Measurements from ENCODE around the gene WSCD2.
"Not testable (repeated sequence)": the region's sequence is repeated elsewhere in the genome, so short reads cannot be mapped to it uniquely, and the experiment has no call there.

WSCD2 gene

DNA sequence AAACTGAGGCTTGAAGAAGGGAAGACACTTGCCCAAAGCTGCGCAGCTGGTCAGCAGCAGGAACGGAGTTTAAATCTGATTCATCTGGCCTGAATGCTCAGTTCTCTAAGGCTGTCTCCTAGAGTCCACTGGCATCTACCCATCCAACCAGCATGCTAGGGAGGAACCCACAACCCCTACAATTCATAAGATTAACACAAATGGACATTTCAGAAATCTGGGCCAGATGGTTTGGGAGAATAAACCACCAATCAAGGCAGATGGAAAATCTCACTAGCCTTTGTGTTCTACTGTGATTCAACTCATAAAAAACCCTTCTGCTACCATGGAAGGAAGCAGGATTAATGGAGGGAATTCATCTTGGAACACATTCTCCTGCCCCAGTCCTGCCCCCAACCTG, 67.8 kb downstream of the WSCD2 start:
- no peak for DNase-seq (ENCODE audit: low read depth)

DNA sequence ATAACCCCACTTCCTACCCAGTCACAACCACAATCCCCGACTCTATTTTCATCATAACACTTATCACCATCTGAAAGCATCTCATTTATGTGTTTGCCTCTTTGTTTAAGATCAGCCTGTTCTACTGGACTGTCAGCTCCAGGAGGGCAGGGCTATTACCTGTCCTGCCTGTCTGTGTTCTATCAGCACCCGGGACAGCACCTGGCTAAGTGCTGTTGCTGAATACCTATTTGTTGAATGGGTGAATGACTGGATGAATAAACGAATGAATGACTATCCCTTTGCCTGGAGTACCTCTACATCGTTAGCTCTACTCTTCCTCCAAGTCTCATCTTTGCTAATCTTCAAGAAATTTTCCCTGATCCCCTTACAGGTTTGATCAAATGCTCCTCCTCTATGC, 69.0 kb downstream of the WSCD2 start:
- DNase-seq (ENCODE audit: low read depth): no peak

DNA sequence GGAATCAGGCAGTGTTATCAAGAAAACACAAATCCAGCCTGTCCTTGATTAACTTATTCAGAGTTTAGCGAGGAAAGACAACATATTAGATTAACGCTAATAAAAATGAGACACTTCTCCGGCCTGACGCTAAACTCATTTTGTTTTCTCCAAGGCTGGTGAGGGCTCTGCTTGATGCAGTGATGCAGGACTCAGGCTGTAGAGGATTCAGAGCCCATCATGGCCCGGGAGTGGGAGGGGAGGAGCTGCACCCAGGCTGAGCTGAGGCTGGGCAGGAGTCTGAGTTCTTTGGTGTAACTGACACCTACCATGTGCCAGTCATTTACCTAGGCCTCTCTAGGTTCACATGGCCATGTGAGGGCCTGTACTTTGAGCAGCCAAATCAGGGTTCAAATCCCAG, 70.0 kb downstream of the WSCD2 start:
- DNase-seq (ENCODE audit: low read depth): no peak

DNA sequence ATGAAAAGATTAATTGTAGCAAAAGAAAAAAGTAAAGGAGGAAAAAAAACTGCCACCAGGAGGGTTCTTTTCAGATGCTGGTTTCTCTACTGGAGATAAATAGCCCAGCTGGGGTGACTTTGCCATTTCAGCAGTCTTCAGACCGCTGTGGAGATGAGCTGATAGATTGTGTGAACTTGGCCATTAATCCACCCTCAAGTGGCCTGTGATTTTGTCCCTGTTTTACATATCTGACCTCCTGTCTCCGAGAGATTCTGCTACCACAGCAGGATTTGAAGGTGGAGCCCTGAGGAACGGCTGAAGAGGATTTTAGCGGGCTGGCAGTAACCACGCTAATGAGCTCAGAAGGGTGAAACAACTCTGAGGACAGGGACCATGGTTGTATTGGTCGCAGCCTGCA, 72.7 kb downstream of the WSCD2 start:
- DNase-seq (ENCODE audit: low read depth): no peak

DNA sequence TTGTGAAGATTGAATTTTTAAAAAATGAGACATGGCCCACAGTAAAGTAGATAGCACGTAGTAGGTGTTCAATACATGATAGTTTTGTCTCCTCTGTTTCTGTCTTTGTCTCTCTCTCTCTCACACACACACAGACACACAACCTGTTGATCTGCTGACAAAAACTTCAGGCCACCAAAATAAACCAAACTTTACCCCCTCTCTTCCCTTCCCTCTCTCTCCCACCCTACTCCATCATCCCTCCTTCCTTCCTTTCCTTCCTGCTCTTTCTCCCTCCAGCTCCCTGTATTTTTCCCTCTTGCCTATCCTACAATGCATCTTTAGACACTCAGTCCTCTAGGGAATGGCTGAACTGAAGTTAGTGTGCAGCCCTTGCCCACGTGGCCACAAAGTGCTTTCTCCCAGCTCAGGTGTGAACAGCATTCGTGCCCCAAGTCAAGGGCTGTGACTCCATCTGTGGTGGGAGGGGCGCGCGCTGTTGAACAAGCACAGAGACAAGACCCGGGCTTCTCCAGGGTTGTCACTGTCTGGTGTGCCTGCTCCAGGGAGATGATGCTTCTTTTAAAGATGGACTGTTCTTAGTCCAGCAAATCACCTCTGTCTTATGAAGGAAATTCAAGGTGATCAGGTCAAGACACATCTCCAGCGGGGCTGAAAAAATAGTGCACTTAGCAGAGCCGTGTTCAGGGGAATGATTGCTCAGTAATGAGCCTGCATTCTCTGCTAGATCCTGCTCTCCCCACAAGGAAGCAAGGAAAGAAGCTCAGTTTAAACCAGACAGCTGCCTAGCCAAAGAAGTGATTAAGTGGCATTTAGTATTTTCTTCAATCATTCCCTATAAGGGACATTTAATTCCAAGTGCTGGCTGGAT, 75.3 kb downstream of the WSCD2 start:
- DNase-seq (ENCODE audit: low read depth): no peak

DNA sequence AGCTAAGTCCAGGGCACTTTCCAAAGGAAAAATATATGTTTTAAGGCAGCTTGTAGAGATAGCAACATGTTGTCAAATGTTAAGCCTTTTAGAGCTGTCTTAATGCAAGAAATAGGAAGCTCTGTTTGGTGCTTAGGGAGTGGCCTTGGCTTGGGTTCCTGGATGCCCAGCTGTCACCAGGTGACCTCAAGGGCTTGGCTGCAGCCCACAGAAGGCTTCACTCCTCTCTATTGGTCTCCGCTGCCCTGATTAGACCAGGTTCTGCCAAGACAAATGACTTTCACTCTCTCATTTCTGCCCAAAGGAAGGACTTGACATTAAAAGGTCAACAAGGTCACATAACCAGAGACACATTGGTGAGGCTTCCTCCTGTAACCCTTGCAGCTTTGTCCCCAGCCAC, 76.8 kb downstream of the WSCD2 start:
- DNase-seq (ENCODE audit: low read depth): no peak

DNA sequence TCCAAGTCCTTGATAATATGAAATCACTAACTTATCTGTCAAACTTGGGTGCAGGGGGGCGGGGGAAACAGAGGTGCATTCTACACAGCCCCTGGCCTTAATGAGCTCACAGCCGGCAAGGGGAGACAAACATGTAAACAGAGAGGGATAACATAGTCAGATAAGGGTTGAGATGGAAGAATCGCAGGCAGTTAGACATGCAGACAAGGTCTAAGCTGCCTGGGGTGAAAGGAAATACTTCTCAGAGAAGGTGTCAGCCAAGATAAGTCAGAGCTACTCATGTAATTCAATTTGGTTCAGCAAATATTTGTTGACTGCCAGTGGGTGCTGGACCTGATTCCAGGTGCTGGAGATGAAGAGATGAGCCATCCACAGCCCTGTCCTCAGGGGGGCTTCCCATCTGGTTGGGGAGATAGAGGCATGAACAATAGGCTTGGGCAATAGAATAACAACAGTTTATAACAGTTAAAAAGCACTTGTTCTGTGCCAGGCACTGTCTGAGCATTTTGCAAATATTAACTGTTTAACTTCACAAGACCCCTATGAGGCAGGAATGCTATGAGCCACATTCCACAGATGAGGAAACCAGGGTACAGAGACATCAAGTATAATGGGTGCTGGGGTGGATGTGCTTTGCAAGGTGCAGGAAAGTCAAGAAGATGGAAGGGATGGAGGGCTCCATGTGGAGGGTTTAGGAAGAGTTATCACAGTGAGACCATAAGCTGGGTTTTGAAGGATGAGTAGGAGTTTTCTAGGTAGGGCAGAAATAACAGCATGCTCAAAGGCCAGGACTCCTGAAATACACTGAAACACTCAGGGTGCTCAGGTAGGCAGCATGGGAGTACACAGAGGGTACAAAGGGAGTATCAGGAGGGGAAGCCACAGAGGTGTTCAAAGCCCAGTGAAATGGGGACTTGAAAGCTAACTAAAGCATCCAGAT, 79.0 kb downstream of the WSCD2 start:
- DNase-seq (ENCODE audit: low read depth): no peak

DNA sequence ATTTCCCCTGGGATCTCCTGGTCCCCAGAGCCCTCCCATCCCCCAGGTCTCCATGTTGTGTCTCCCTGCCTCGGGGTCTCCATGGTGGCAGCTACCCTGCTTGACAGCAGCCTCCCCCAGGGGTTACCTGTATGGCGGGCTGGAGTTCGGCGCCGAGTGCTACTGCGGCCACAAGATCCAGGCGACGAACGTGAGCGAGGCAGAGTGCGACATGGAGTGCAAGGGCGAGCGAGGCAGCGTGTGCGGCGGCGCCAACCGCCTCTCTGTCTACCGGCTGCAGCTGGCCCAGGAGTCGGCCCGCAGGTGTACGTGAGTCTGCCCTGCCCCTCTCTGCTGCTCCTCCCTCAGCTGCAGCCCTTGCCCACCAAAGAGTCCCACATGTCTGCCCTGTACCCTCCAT, 80.9 kb downstream of the WSCD2 start:
- DNase-seq (ENCODE audit: low read depth): no peak

DNA sequence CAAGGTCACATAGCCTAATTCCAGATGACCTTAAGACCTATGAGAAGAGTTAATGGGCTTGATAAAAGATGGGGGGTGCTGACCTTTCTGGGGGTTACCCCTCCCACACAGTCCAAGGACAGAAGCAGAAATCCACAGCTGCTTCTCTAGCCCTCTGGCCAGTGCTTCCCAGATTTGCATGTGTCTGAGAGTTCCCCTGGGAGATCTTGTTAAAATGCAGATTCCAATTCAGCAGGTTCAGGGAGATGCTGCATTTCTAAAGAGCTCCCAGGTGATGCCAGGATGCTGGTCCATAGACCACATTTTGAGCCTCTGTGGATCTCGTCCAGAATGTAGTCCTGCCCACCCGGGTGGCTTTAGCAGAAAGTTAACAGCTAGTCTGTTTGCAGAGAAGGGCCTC, 82.1 kb downstream of the WSCD2 start:
- no peak for DNase-seq (ENCODE audit: low read depth)

DNA sequence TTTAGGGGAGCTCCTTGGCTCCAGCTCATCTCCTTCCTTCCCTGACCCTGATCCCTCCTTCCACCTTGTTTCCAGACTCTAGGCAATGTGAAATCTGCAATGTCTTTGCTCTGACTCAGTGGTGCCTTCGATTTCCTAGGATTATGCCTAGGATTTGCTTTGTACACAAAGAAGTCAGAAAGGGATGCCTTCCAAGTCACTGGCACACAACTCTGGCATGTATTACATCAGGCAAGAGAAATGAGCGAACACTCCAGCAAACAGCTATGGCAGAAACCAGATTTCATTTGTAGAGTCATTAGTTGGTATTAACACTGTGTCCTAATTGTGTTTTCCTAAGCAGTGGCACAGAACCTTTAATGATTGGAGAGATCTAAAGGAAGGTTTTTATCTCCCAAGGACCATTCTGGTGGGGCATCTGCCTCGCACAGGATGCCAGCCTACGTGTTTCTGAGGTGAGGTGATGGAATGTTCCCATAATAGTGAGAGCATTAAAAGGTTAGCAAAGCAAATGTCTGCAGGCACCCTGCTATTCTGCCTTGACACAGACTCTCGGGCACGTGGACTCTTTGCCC, 84.9 kb downstream of the WSCD2 start:
- no peak for DNase-seq (ENCODE audit: low read depth)

DNA sequence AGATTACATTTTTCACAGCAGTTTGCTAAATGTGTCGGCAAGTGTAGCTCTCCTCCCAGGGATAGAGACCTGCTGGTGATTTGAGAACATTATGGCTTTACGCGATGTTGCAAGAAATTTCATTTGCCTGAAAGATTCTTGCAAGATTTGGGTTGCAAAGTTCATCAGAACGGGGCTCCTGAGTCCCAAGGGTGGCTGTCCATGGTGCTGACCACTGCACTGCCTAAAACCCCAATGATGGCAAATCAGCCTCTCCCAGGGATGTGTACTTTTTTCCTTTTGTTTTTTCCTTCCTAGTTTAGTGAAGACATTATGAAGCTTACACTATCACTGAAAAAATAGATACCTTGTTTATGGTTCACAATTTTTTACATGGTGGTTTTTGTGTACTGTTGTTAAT, 85.4 kb downstream of the WSCD2 start:
- DNase-seq (ENCODE audit: low read depth): no peak

DNA sequence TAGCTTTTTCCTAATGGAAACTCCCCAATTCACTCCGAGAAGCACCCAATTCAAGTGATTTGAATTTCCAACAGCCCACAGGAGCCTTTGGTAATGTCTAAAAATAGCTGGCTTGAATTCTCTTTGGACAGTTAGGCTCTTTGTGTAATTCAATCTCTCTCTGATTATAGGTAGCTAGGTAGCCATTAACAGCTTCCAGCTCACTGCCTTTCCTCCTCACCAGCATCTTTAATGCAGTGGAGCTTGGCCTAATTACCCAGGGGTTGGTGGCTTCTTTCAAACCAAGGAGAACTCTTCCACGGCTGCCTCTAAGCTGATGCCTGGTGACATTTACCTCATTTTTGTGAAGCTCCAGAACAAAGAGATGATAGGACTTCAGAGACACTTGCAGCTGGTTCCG, 86.4 kb downstream of the WSCD2 start:
- DNase-seq (ENCODE audit: low read depth): no peak

DNA sequence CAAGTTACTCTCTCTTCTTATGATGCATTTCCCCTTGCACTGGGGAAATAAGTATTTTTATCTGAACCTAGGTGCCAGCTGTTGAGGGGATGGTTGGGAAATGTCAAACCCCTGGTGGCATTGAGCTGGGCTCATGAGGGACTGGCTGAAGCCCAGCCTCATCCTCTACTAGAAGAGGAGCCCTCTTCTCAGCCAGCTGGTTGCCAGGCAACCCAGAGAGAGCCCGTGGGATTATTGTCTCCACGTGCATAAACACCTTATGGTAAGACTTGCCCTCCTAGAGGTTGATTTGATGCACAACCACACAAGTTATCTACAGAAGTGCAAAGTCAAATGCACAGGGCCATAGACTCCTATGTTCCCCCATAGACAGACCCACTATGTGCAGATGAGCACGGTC, 89.8 kb downstream of the WSCD2 start:
- no peak for DNase-seq (ENCODE audit: low read depth)

DNA sequence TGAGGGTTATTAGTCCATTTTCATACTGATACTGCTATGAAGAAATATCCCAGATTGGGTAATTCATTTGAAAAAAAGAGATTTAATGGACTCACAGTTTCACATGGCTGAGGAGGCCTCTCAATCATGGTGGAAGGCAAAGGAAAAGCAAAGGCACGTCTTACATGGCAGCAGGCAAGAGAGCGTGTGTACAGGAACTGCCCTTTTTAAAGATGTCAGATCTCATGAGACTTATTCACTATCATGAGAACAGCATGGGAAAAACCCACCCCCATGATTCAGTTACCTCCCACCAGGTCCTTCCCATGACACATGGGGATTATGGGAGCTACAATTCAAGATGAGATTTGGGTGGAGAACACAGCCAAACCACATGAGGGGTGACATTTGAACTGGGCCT, 96.0 kb downstream of the WSCD2 start:
- DNase-seq (ENCODE audit: low read depth): not testable (repeated sequence)

DNA sequence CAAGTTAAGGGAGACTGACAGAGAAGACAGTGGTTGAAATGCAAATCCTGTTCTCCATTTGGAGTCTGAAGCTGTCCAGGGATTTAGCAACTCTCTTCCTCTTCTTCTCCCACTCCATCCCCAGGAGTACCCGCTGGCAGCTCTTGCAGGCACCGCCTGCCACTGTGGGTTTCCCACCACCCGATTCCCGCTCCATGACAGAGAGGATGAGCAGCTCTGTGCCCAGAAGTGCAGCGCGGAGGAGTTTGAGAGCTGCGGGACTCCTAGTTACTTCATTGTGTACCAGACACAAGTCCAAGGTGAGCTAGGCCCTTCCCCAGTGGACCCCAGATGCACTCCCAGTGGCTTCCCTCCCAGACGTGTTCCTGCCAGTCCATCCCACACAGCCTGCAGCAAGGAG, 97.8 kb downstream of the WSCD2 start:
- no peak for DNase-seq (ENCODE audit: low read depth)

DNA sequence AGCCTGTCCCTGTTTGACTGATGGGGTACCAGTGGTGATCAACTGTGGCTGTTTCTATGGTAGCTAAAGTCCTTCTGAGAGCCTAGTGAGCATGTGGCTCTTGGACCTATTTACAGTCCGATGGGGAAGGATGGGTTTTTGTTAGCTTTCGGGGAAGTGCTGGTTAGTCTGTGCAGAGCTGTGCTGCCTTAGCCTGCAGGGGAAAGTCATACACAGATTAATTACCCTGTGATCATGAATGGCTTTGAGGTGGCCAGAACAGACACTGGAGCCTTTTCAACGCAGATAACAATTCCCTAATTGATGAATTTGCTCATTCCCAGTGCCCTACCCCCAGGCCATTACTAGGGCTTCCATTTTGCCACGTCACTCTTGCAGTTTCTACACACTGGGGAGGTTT, 99.7 kb downstream of the WSCD2 start:
- no peak for DNase-seq (ENCODE audit: low read depth)

DNA sequence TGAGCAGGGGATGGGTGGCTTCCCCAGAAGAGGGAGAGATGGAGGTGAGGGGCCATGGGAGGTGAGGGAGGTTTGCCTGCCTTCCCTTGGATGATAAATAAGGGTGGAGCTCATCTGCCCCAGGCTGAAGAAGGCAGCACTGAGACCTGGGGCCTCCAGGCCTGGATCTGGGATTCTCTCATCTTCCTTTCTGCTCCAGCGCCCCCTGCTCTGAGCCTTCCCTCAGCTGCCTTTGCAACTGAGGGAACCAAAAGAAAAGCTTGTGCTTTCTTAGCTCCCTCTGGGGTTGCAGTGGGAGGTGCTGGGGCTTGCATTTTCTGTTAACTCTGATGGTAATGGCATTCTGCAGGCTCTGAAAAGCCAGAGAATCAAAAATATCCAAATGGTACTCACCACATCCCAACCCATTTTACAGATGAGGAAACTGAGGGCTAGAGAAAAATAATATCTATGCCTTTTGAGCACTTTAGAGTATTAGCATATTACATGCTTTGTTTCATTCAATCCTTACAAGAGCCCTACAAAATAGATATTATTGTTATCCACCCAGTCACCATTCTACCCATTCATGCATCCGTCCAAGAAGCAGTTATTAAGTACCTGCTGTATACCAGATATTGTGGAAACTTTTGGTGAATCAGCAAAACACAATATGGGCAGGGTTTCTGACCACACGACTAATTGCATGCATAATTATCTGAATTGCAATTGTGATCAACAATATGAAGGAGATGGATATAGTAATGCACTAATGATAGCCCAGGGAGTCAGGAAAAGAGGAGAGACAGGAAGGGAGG, 102.2 kb downstream of the WSCD2 start:
- no peak for DNase-seq (ENCODE audit: low read depth)

DNA sequence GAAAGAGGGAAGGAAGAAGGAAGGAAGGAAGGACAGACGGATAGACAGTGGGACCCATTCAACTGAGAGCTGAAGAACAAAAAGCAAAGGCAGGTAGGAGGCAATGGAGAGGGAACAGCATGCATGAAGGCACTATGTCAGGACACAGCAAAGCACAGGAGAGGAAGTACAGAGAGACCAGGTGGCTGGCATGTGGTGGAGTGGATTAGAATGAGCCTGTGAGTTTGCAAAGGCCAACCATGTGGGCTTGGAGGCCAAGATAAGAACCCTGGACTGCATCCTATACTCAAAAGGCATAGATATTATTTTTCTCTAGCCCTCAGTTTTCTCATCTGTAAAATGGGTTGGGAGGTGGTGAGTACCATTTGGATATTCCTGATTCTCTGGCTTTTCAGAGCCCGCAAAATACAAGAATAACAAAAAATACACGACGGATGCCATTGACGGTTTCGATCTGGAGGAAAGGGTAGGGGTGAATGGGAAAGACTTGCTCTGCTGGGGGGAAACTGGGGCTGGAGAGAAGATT, 102.9 kb downstream of the WSCD2 start:
- DNase-seq (ENCODE audit: low read depth): no peak

DNA sequence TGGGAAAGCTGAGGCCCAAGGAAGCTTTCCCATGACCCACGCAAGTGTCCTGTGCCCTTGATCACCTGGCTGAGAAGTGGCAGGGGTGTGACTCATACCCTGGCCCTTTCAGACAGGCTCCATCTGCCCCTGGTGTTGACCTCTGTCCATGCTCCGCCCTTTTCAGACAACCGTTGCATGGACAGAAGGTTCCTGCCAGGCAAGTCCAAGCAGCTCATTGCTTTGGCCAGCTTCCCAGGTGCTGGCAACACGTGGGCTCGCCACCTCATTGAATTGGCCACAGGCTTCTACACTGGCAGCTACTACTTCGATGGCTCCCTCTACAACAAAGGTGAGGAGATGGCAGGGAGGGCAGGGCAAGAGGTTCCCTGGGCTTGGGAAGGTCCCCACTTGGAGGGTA, 103.5 kb downstream of the WSCD2 start:
- no peak for DNase-seq (ENCODE audit: low read depth)

DNA sequence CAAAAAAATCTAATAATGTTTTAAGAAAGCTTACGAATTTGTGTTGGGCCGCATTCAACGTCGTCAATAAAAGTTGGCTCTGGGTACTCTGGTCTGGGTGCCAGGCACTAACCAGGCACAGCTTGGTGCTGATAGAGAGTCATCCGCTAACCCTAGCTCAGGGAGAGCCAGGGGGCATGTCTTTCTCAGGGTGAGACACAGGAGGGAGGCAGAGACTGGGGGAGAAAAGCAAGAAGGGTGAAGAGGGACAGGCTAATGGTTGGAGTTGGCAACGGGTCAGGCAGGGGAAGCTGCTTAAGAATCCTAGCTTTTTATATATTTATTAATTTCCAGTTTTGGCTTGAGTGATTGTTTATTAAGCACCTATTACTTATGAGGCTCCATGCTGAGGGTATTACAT, 105.1 kb downstream of the WSCD2 start:
- DNase-seq (ENCODE audit: low read depth): no peak

DNA sequence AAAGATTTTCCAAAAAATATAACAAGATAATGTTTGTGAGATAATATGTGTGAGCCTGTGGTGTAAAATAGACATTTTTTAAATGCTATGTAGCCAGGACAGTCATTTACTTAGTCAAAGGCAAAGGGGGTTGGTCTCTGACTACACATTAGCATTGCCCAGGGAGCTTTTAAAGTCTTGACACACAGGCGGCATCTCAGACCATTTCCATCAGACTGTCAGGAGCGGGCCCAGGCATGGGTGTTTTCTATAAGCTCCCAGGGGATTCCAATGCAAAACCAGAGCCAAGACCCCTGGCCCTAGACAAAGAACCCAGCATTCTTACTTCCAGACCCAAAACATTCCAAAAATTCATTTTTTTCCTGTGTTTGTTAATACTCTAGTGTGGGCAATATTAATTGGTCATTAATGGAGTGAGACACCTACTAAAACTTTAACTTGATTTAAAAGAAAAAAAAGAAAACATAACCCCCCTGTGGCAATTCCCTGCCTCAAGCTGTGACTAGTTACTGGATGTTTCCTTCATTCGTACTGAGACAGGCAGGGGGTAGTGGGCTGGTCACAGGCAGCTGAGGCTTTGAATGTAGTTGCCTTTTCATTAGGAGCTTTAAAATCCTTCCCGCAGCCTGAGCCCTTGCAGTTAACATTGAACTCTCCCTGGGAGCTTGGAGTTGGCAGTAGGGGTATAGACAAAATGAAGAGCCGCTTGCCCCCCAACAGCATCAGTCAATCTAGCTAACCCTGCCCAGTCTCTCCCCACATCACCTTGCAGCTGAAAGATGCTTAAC, 106.3 kb downstream of the WSCD2 start:
- no peak for DNase-seq (ENCODE audit: low read depth)

Measured in activated T-helper 9 cell treated with anti-CD3 and anti-CD28 coated beads, Interleukin-2, amount 50 U/mL, for 16 hours (primary cell).